ENCODE results near the gene LTBP2.
A peak's percentile ranks its signal among the peaks of the same experiment; 100 is the strongest.

GRCh38 chr14:74549588-74549987 is 62.4 kb downstream of the LTBP2 start:
- TF ChIP-seq CTCF (IDR thresholded peaks at IDR 0.05) = peak in 4 of 6 experiments; percentile 31 to 53 (median 45)
- no peak for TF ChIP-seq POLR2A (IDR thresholded peaks at IDR 0.05)

Measured in thyroid gland (tissue), 4 donors.